SH-SY5Y (cell line): ENCODE data around the gene SIDT2.

Experiments
- GATA2 ChIP-seq: IDR thresholded peaks from 2 replicates; pipeline ENCODE4 v1.6.1; 2011; ENCODE audit warnings: mild to moderate bottlenecking, low read depth, low read length
- GATA3 ChIP-seq: IDR thresholded peaks from 2 replicates; pipeline ENCODE4 v1.6.1; 2011; ENCODE audit warnings: low read depth, mild to moderate bottlenecking, low read length, moderate library complexity

- TF ChIP-seq GATA2 (no peak), GATA3 (no peak)
Observed at GRCh38 chr11:117200813-117201657, 22.5 kb downstream of the SIDT2 start.
